Type B pancreatic cell (in vitro differentiated cells): Measurements from ENCODE around the gene LDB3. TPM values are rescaled to one million over a fixed set of nuclear protein-coding genes. Genes with fewer than 3 reads are reported as not detected.

ENCODE experiments used
- DNase-seq: peaks from one replicate; pipeline ENCODE4 v3.0.0; 2021; ENCODE audit warnings: mixed read lengths; ENCODE audit not compliant: unreplicated experiment; ENCODE audit errors: extremely low spot score
- H3K27ac Mint-ChIP-seq: 2 replicates; pipeline ENCODE4 v1.8.0; 2021; ENCODE audit warnings: mild to moderate bottlenecking, mixed read lengths
- H3K27me3 Mint-ChIP-seq: 2 replicates; pipeline ENCODE4 v1.8.0; 2021; ENCODE audit warnings: mixed read lengths
- H3K36me3 Mint-ChIP-seq: 2 replicates; pipeline ENCODE4 v1.8.0; 2021; ENCODE audit warnings: mixed read lengths
- H3K4me1 Mint-ChIP-seq: one replicate; pipeline ENCODE4 v1.8.0; 2021; ENCODE audit warnings: mixed read lengths; ENCODE audit not compliant: unreplicated experiment
- H3K4me3 Mint-ChIP-seq: 2 replicates; pipeline ENCODE4 v1.8.0; 2021; ENCODE audit warnings: mild to moderate bottlenecking, mixed read lengths
- H3K9me3 Mint-ChIP-seq: 2 replicates; pipeline ENCODE4 v1.8.0; 2021; ENCODE audit warnings: mixed read lengths
- total RNA-seq: library from RNA; stranded (reverse); gene quantifications from 2 replicates; pipeline ENCODE4 v1.2.1, GENCODE V29; 2021; ENCODE audit warnings: low replicate concordance
- TF ChIP-seq, protein P1 (sequence below): fragments of 200-600 bp; sonication (generic); conservative IDR thresholded peaks from 2 replicates; pipeline ENCODE4 v1.5.0; 2021; ENCODE audit warnings: antibody characterized with exemption, mild to moderate bottlenecking

The LDB3 gene
- total RNA-seq, 1 donor from 2014 or later: 0.85 TPM

DNA sequence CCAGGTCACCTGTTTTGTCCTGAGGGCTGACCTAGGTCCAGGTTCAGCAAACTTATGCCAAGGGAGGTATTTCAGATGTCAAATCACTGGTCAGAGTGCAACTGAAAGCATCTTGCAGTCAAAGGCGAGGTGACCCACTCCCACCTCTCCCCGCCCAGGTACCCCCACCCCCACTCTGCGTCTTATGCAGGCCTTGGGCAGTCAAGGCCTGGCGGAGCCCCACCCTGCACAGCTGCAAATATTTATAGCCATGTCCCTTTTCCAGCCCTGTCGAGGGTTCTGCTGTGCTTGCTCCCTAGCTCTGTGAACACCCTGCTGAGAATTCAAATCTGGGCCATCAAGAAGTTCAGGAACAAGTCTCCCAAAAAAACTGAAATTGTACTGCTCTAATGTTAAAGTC lies 47.5 kb downstream of the LDB3 start:
- Mint-ChIP-seq H3K9me3 (no peaks in the 10 kb centered on the region), H3K4me1 (peaks cover 24% of the 10 kb centered on the region), H3K27ac (peak overlapping the region; percentile 65), H3K4me3 (peak overlapping the region; percentile 61), H3K27me3 (no peaks in the 10 kb centered on the region), H3K36me3 (no peaks in the 10 kb centered on the region)
- no peak for DNase-seq
- TF ChIP-seq, protein P1, sequence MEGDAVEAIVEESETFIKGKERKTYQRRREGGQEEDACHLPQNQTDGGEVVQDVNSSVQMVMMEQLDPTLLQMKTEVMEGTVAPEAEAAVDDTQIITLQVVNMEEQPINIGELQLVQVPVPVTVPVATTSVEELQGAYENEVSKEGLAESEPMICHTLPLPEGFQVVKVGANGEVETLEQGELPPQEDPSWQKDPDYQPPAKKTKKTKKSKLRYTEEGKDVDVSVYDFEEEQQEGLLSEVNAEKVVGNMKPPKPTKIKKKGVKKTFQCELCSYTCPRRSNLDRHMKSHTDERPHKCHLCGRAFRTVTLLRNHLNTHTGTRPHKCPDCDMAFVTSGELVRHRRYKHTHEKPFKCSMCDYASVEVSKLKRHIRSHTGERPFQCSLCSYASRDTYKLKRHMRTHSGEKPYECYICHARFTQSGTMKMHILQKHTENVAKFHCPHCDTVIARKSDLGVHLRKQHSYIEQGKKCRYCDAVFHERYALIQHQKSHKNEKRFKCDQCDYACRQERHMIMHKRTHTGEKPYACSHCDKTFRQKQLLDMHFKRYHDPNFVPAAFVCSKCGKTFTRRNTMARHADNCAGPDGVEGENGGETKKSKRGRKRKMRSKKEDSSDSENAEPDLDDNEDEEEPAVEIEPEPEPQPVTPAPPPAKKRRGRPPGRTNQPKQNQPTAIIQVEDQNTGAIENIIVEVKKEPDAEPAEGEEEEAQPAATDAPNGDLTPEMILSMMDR: no peak

DNA sequence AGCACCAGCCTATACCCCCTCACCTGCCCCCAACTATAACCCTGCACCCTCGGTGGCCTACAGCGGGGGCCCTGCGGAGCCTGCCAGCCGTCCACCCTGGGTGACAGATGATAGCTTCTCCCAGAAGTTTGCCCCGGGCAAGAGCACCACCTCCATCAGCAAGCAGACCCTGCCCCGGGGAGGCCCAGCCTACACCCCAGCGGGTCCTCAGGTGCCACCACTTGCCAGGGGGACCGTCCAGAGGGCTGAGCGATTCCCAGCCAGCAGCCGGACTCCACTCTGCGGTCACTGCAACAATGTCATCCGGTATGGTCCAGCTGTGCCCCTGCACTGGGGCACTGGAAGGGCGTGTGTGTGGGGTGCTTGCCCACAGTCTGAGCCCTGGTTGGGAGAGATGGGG lies 48.2 kb downstream of the LDB3 start:
- H3K9me3 Mint-ChIP-seq: no peaks in the 10 kb centered on the region
- no peak for DNase-seq
- H3K27ac Mint-ChIP-seq: no peak overlapping the region
- H3K36me3 Mint-ChIP-seq: no peaks in the 10 kb centered on the region
- peaks cover 23% of the 10 kb centered on the region for H3K4me1 Mint-ChIP-seq
- TF ChIP-seq, protein P1: no peak
- H3K4me3 Mint-ChIP-seq: no peak overlapping the region
- H3K27me3 Mint-ChIP-seq: no peaks in the 10 kb centered on the region

DNA sequence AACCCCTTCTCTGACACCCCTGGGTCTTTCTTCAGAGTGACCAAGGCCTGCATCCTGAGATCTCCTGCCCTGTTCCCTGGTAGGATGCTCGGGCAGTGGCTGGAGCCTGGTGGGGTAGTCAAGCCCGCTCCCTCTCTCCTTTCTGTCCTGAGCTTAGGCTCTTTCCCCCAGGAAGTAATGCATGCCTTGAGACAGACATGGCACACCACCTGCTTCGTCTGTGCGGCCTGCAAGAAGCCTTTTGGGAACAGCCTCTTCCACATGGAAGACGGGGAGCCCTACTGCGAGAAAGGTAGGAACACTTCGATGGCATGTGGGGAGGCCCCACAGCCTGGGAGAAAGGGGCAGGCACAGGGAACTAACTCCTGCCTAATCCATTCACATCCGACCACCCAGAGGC lies 50.2 kb downstream of the LDB3 start:
- no peaks in the 10 kb centered on the region for H3K27me3 Mint-ChIP-seq
- no peak overlapping the region for H3K4me3 Mint-ChIP-seq
- peaks cover 17% of the 10 kb centered on the region for H3K4me1 Mint-ChIP-seq
- TF ChIP-seq, protein P1: no peak
- no peak for DNase-seq
- no peak overlapping the region for H3K27ac Mint-ChIP-seq
- H3K9me3 Mint-ChIP-seq: no peaks in the 10 kb centered on the region
- no peaks in the 10 kb centered on the region for H3K36me3 Mint-ChIP-seq

DNA sequence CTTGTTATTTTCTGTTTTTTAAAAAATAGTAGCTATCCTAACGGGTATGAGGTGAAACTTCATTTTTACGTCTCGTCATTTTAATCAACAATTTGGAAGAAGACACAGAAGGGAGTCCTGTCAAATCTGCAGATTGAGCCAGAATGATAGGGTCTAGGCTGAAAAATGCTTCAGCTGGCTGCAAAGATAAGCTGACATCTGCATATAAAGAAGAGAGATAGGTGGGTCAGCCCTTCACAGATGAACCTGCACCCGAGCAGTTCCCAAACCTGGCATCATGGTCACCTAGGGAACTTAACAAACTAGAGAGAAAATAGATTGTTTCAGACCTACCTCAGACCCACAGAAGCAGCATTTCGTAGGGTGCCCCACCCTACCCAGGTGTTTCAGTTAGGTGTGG lies 52.9 kb downstream of the LDB3 start:
- Mint-ChIP-seq H3K27ac (no peak overlapping the region), H3K4me1 (no peaks in the 10 kb centered on the region), H3K9me3 (no peaks in the 10 kb centered on the region), H3K4me3 (no peak overlapping the region), H3K27me3 (no peaks in the 10 kb centered on the region), H3K36me3 (no peaks in the 10 kb centered on the region)
- TF ChIP-seq, protein P1: no peak
- DNase-seq: no peak

DNA sequence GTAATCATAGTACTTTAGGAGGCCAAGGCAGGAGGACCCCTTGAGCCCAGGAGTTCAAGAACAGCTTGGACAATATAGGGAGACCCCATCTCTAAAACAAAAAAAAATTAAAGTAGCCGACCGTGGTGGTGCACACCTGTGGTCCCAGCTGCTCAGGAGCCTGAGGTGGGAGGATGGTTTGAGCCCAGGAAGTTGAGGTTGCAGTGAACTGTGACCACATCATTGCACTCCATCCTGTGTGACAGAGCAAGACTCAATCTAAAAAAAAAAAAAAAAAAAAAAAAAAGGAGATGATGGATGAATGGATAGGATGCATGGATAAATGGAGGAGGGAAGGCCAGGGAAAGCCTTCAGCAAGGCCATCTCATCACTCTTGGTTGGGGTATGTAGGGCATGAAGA lies 54.7 kb downstream of the LDB3 start:
- Mint-ChIP-seq H3K36me3 (no peaks in the 10 kb centered on the region), H3K4me1 (peaks cover 4% of the 10 kb centered on the region), H3K4me3 (no peak overlapping the region), H3K27me3 (no peaks in the 10 kb centered on the region), H3K9me3 (no peaks in the 10 kb centered on the region), H3K27ac (no peak overlapping the region)
- TF ChIP-seq, protein P1: no peak
- DNase-seq: no peak

- H3K9me3 Mint-ChIP-seq: no peaks in the 10 kb centered on the region
- H3K36me3 Mint-ChIP-seq: no peaks in the 10 kb centered on the region
- H3K27ac Mint-ChIP-seq: no peak overlapping the region
- TF ChIP-seq, protein P1: no peak
- no peak for DNase-seq
- no peaks in the 10 kb centered on the region for H3K27me3 Mint-ChIP-seq
- H3K4me3 Mint-ChIP-seq: no peak overlapping the region
- H3K4me1 Mint-ChIP-seq: peaks cover 4% of the 10 kb centered on the region
These were observed 56.1 kb downstream of the LDB3 start for GRCh38 chr10:86724445-86724844.
